ENCODE results near the gene SOCS1.

DNA sequence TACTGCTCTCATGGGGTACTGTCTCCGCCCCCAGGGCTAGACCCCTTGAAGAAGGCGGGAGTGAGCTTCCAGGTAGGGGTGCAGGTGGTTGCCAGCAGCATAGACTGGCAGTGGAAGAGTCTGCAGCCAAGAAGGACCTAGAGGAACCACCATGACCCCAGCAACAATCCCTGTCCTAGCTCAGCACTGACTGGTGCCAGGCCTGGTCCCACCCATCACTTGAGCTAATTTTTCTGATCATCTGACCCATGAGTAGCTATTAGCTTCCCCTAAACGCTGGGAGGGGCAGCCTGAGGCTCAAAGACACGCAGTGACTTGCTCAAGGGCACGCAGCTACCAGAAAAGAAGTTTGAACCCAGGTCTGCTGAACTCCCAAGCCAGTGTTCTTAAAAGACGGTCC lies 16.5 kb upstream of the SOCS1 start:
- TF ChIP-seq, protein P1, sequence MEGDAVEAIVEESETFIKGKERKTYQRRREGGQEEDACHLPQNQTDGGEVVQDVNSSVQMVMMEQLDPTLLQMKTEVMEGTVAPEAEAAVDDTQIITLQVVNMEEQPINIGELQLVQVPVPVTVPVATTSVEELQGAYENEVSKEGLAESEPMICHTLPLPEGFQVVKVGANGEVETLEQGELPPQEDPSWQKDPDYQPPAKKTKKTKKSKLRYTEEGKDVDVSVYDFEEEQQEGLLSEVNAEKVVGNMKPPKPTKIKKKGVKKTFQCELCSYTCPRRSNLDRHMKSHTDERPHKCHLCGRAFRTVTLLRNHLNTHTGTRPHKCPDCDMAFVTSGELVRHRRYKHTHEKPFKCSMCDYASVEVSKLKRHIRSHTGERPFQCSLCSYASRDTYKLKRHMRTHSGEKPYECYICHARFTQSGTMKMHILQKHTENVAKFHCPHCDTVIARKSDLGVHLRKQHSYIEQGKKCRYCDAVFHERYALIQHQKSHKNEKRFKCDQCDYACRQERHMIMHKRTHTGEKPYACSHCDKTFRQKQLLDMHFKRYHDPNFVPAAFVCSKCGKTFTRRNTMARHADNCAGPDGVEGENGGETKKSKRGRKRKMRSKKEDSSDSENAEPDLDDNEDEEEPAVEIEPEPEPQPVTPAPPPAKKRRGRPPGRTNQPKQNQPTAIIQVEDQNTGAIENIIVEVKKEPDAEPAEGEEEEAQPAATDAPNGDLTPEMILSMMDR (IDR thresholded peaks at IDR 0.05 in 8 of 11, conservative IDR thresholded peaks at IDR 0.05 in 3 of 11) = no peak
- TF ChIP-seq POLR2AphosphoS5 (IDR thresholded peaks at IDR 0.05) (no peak), POLR2A (IDR thresholded peaks at IDR 0.05) (no peak)
